ENCODE data around the gene ATP11A.

The ATP11A gene

DNA sequence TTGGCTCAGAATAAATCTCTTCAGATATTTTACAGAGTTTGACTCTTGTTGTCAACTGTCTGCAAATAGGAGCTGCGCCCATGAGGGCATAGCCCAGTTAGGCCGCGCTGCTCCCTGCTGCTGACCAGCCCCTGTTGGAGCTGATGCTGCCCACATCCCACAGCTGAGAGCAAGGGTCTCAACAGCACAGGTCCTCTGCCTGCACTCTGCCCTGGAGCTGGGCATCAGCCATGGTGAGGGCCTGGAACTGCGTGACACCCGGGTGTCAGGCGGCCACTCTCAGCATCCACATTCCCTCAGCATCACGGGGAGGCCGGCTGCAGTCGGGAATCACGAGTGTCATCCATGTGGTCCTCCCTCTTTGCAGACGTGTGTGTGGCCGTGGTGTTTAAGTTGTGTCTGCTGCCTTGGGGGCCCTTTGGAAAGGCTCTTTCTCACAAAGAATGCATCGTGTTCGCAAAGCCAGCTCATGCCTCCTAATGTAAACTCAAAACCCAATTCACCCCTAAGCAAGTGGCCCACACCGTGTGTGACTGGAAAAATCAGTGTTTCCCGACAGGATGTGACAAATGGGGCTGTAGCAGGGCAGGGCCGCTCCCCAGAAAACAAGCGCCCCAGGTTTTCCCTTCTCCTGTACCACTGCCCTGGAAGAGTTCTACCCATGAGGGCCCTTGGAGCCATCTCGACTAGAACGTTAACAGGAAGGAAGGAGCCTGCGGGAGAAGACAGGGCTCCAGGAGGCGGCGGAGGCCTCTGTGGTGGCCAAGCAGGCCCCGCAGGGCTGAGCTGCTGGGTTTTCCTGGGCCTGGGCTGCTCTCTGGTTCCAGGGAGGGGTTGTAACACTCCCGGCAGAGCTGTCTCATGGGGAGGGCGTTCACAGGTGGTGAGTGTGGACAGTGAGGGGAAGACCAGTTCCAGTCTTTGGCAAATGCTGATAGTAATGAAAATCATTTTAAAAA lies 20.3 kb downstream of the ATP11A start:
- DNase-seq (ENCODE audit: low spot score) = no peak

DNA sequence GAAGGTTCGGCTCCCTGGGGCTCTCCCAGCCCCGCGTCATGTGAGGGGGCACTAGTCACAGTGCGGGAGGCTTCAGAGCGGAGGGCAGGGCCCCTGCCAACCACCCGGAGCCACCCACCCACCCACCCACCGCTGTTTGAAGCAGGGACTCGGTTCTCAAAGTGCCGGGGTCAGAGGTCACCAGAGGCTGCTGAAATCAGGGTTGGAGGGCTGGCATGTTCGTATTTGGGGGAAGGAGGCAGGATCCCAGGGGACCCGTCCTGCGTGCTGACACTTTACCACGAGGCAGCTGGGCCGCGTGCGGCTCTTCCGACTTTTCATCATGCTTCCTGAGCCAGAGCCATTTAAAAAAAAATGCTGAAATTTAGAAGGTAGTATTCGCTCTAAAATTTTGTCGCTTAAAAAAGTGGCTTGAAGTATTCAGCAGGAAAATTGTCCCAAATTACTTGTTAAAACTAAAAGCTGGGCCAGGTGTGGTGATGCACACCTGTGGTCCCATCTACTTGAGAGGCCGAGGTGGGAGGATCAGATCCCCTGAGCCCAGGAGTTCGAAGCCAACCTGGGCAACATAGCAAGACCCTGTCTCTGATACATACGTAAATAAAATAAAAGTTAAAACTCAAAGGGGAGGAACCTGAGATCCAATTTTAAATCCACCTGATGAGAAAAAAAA lies 21.2 kb downstream of the ATP11A start:
- DNase-seq (ENCODE audit: low spot score) = no peak

DNA sequence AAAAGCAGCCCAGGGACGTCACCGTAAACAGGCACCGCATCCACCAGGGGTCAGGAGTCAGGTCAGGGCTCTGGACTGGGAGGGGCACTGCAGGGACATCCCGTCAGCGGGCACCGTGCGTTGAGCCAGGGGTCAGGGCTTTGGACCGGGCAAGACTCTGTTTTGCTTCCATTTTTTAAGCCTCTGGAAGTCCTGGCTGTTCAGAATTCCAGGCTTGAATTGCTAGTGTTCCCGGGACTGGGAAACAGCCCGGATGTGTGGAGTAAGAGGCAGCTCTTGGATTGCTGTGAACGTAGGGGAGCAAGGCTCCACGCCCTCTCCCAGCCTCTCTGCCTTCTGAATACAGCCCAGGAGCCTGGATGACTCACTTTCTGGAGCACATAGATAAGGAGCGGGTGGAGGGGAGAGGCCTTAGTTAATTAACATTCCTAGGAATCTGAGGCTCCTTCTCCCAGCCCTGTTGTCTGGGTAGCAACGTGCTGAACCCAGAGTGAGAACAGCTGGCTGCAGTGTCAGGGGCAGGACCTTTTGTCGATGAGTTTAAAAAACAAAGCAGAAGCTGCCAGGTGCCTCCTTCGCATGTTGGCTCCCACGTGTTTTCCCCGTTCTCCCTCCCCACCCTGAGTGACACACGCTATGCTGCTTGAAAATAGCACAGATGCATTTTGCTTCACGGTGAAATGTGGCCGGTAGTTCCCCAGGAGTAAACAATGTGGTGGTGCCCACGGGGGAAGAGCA lies 21.9 kb downstream of the ATP11A start:
- DNase-seq (ENCODE audit: low spot score) = no peak

DNA sequence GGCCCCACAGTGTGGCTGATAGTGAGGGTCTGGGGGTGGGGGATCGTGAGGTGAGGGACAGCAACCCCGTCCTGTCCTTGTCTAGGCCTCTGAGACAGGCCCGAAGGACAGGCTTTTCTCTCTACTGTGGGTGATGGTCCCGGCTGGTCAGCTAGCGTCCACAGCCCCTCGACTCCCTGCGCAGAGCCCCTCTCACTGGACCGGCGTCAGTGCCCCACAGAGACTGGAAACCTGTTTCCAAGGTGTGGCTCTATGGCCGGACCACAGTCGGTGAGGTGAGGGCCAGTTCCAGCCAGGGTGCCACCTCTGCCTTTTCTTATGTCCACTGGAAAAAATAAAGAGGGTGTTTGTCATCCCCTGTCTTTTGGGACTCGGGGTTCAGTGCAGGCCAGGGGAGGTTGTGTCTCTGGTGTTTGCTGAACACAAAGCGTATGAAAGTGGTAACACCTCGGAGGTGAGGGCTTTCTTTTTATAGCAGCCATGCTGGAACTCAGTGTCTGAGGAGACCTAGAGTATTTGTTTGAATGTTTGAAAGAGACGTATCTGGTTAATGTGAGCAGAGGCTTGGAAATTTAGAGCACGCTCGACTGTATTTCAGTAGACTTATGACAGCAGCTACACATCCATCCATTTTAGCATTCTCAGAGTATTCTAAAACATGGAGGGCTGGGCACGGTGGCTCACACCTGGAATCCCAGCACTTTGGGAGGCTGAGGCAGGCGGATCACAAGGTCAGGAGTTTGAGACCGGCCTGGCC lies 22.8 kb downstream of the ATP11A start:
- DNase-seq (ENCODE audit: low spot score) = no peak

DNA sequence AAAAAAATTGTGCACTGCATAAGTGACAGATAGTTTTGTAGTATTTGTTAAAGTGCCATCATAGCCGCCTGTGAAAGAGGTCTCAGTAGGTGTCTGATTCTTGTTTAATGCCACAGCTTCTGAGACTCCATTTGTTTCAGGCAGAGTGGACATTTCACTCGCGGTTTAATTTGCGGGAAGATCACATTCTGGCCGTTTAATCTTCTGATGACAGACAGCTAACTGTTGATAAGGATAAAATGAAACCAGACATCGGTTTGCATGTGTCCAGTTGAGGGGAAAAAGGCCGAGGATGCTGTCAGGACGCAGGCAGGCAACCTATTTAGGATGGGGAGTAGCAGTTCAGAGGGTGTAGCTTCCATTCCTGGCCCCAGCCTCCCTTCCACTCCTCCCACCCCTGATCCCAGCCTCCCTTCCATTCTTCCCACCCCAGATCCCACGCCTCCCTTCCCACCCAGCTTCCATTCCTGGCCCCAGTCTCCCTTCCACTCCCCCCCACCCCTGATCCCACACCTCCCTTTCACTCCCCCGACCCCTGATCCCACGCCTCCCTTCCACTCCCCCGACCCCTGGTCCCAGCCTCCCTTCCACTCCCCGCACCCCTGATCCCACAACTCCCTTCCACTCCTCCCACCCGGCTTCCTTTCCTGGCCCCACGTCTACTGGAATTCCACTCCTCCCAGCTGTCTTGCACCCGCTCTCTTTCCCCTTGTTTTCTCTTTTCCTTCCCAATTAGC lies 23.8 kb downstream of the ATP11A start:
- DNase-seq (ENCODE audit: low spot score) = no peak

DNA sequence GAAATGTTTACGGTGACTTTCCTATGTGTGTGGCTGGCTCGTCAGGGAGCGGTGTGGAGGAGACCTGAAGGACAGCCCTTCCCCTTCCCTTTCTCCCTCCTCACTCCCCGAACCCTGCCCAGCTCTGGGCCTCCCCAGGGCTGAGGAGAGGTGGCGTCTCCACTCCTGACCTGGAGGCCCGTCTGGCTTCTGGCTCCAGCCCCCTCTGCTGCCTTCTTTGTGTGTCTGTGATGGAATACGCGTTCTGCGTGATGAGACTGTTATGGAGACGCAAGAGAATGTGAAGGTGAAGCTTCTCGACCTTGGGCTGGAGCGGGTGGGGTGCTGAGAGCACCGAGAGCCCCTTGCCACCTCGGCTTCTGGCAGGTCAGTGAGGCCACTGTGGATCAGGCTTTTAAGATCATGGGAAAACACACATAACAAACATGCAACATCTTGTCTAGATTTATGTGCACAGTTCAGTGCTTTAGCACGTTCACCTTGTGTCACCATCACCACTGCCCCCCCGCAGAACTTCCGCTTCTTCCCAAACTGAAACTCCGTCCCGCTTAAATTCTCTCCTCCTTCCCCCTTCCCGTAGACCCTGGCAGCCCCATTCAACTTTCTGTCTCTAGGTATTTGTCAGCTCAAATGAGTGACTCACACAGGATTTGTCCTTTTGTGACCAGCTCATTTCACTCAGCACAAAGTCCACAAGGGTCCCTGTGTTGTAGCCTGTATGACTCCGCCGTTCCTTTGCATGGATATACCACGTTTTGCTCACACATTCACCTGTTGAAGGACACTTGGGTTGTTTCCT lies 24.7 kb downstream of the ATP11A start:
- no peak for DNase-seq (ENCODE audit: low spot score)

DNA sequence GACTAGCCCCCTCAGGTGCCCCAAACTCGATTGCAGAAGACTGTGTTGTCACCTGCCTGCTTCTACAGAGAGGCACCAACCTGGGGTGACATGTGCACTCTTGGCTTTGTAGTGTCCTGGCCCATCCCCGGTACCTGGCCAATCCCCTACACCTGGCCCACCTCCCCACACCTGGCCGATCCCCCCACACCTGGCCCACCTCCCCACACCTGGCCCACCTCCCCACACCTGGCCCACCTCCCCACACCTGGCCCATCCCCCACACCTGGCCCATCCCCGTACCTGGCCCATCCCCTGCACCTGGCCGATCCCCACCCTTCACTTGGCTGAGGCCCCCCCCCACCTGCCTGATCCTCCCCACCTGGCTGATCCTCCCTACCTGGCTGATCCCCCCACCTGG lies 25.4 kb downstream of the ATP11A start:
- no peak for DNase-seq (ENCODE audit: low spot score)

DNA sequence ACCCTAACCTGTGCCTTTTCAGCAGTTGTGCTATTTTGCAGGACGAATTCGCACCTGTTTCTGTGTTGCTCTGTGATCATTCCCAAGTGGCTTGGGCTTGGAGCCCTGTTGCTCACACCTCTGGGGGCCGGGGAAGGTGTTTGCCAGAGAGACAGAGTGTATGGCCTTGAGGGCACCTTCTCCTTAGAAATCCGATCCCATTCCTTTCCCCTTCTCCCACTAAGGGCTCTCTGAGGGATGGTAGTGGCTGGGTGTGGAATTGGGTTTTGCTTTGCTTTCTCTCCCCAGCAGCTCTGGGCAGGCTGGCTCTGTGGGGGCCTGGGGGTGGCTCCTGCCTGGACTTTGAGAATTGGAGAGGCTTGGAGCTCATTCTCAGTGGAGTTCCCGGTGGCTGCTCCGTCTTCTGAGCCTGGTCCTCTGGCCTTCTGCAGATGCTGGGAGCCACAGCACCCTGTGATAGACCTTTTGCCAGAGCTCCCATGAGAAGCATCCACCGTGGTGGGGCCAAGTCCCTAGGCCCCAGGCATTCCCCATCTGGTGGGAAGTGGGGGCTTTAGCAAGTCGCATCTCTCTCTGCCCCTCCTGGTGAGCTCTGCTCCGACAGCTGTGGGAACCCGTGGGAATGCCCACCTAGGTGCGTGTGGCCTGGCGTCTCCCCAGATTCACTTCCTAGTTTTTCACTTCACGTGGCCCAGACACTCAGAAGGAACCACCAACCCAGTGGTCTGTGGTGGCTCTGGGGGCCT lies 26.1 kb downstream of the ATP11A start:
- no peak for DNase-seq (ENCODE audit: low spot score)

DNA sequence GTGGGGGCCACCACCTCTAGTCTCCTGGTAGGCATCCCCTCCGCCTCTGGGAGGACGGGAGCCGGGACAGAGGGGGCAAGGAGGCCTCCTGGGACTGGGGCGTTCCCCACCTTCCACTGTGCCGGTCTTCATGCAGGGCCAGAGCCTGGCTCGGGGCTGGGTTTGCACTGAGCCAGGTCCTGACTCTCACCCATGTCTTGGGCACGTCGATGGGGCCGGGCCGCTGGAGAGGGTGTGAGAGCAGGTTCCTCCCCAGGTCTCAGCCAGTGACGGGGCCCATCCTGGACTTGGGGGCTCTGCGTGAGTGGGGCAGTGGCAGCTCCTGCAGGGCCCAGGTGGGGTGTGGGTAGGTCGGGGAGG lies 26.6 kb downstream of the ATP11A start:
- DNase-seq (ENCODE audit: low spot score) = no peak

DNA sequence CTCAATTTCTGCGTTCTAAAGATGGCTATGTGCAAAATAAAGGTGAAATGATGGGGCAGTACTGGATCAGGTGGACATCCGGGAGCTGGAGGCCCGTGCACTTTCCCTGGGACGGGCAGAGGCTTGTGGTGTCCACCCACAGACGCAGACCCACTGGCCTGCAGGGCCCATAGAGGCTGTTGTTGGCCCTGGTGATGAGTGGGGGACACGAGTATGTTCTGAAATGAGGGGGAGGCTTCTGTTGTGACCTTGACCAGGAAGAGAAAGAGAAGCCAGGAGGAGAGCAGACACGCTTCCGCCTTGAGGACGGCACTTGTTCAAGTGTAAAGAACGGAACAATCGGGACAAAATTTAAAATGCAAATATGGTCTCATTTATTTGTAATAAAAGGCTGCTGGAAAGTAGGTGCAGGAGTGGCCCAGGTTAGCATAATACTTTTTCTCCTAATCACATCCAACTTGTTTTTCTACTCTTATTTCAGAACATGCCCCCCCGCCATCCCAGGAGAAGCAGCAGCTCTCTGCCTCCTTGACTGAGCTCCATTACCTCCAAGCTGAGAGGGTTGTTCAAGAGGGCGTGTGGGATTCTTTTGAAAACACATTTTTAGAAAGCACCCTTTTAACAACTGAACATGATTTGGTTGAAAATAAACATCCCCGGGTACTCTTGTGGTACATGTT lies 27.1 kb downstream of the ATP11A start:
- no peak for DNase-seq (ENCODE audit: low spot score)

DNA sequence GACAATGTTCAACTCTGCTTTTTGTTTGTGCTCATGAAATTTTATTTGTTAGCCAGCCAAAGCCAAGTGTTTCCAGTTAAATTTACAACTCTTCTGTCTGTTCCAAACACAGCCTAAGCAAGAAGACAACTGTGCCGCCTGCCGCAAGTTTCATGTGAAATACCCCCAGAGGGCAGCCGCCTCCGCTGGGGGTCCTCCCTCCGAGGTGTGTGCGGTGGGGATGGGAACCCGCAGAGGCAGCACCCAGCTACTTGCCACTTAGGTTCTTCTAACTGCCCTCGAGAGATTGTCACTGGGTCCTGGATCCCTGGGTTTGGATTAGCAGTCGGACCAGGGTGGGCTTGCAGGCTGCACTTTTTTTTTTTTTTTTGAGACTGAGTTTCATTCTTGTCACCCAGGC lies 28.5 kb downstream of the ATP11A start:
- no peak for DNase-seq (ENCODE audit: low spot score)

DNA sequence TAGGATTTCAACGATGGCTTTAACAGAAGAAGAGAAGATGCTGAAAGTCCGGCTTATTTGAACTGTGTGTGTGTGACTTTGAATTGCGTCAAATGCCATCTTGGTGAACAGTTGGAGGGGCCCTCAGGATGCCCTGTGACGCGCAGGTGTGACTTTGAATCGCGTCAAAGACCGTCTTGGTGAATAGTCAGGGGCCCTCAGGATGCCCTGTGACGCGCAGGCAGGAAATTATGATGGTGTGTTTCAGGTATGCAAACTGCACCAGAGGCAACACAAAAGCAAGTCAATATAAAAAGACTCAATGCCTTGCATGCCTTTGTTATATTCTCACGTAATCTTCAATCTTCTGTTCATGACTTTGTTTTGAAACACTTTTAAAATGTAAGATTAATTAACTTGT lies 29.2 kb downstream of the ATP11A start:
- DNase-seq (ENCODE audit: low spot score) = no peak

DNA sequence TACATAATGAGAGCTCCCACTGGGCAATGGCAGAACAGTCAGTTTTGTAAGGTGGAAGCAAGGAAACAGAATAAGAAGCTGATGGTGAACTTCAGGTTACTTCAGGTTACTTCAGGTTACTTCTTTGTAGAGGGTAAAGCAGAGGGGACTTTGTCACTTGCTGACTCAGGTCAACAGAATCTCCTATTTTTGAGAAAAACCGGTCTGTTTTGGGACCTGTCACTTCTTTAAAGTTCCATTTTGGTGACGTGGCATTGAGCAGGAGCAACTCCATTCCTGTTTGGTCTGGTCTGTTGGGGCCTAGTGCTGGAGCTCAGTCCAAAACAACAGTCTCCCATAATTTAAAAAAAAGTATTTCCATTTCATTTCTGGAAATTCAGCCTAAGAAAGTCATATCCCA lies 29.7 kb downstream of the ATP11A start:
- DNase-seq (ENCODE audit: low spot score) = no peak

DNA sequence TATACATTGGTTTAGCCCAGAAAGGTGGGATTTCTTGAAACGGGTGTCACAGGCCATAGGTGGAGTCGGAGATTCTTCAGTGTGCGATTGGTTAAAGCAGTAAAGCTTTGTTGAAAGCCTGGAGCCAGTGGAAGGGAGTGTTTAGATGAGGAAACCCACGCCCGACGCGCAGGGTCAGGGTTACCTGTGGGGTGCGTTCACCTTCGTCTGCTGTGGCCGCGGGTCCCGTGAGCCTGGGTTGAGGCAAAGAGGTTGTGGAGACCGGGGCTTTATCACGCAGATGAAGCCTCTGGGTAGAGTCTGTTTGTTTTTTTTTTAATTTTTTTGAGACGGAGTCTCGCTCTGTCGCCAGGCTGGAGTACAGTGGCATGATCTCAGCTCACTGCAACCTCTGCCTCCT lies 30.4 kb downstream of the ATP11A start:
- no peak for DNase-seq (ENCODE audit: low spot score)

DNA sequence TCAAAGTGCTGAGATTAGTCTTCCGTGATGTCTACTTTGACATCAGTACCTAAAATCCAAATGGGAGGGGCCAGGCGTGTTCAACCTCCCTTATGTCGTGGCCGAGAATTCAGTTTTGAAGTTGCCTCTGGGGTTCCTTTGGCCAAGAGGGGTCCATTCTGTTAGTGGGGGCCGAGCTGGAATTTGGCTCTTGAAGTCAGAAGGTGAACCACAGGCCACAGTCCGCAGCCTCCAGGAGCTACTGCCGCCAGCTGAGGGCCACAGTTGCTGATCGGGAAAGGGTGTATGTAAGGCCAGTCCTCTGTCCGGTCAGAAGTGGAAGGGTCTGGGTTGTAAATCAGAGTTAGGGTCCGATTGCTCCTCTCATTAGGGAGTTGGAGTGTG lies 31.0 kb downstream of the ATP11A start:
- no peak for DNase-seq (ENCODE audit: low spot score)

DNA sequence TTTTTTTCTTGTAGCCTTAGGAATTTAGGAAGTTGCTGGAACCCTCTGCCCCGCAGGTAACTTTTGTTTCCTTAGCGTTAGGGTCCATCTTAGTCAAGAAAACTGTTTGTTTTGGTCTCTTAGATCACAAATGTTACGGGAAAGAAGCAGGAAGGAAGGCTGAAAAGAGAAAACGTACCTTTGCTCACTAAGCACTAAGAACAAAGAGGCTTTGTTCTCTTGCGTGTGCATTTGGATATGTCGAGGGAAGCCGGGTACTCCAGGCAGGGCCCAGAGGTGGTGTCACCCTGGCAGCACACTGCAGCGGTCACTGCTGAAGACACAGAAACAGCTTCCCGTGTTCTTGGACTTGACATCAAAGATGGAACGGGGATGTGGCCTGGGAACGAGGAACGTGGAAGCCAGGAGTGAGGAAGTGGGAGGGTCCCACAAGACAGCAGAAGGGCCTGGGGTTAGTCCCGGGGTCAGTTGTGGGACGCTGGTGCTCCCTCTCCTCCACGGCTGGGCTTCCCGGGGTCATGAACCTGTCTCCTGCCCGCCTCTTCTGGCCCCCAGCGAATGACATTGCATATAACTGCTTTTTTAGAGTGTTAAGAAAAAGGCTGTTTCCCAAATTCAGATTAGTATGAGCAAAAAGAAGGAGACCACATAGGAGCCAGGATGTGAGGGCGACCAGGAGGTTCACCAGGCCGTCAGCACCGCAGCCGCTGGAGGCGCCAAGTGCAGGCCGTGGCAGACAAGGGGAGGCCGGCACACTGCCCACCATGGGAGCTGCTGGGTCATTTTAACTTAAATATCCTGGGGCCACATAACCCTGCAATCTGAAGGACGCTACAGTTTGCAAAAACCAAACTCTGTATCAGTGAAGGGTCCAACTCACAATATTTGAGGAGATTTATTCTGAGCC lies 31.6 kb downstream of the ATP11A start:
- no peak for DNase-seq (ENCODE audit: low spot score)

DNA sequence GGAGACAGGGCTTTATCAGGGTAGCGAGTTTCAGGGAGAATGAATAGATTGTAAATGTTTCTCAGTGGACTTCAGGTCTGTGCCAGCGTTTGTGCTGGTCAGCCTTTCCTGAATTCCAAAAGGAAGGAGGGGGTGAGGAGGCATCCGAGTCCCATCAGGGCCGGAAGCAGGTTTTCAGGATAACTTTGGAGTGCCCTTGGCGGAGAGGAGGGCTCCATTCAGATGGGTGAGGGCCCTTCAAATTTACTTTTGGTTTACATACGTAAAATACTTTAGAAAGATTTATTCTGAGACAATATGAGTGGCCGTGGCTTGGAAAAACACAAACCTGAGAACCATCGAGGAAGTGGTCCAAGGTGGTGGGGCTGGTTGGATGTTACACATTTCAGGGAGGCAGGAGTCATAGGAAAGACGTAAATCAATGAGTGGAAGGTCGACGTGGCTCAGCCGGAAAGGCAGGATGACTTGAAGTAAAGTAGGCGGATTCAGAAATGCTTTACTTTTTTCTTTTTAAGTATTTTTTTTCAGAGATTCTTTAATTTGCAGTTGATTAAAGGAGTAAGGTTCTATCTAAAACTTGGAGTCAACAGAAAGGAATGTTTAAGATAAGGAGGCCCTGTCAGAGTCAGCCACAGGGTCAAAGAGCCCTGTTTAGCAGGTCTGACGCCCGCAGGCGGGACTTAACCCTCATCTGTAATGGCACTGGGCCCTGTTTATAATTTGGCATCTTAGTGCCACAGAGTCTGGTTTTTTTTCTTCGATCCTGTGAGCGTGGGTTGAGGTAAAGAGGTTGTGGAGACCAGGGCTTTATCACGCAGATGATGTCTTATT lies 32.8 kb downstream of the ATP11A start:
- no peak for DNase-seq (ENCODE audit: low spot score)
